IMR-90 (cell line): ENCODE data around the gene MEDAG. TPM values are rescaled to one million over a fixed set of nuclear protein-coding genes. Genes with fewer than 3 reads are reported as not detected.

Source experiments
- ATAC-seq: fragments of 200-7000 bp; cut with Tn5 transposase; 2 replicates; pipeline ENCODE4 v1.9.1; 2020; ENCODE audit warnings: low read depth, mild to moderate bottlenecking, moderate library complexity
- BruUV-seq: library from RNA; stranded (reverse); fragments of 400-500 nt; replicated peaks from 2 replicates; lab custom pipeline; 2021; lab: Mats Ljungman, UMichigan
- CTCF ChIA-PET: fragments of 300-600 bp; formaldehyde crosslinking; extraction: SDS; loops from one replicate; lab custom pipeline; 2021; ENCODE audit warnings: antibody characterized with exemption; lab: Yijun Ruan, JAX
- POLR2A ChIA-PET: fragments of 300-600 bp; sonication (Branson Sonifier 250); formaldehyde crosslinking; loops from one replicate; lab custom pipeline; 2022; ENCODE audit warnings: antibody characterized with exemption; ENCODE audit not compliant: unreplicated experiment; lab: Charles Lee
- DNase-seq: peaks from one replicate; pipeline ENCODE4 v3.0.0; 2013
- H2AFZ ChIP-seq: replicated peaks from 2 replicates; pipeline ENCODE3; 2013; ENCODE audit warnings: low read length, mild to moderate bottlenecking; ENCODE audit not compliant: poor library complexity
- H2AK5ac ChIP-seq: 2 replicates; pipeline ENCODE4 v1.6.1; 2013; ENCODE audit warnings: low read depth, low read length, inconsistent platforms
- H2AK9ac ChIP-seq: replicated peaks from 2 replicates; pipeline ENCODE3; 2013; ENCODE audit warnings: mild to moderate bottlenecking, low read depth, low read length, moderate library complexity; ENCODE audit not compliant: poor library complexity
- H2BK120ac ChIP-seq: 2 replicates; pipeline ENCODE4 v1.6.1; 2013; ENCODE audit warnings: low read depth, low read length, inconsistent platforms
- H2BK15ac ChIP-seq: 3 replicates; pipeline ENCODE4 v1.6.1; 2013; ENCODE audit warnings: low read depth, low read length, inconsistent platforms
- H2BK20ac ChIP-seq: 2 replicates; pipeline ENCODE4 v1.6.1; 2013; ENCODE audit warnings: low read depth, mild to moderate bottlenecking, inconsistent platforms, low read length, moderate library complexity
- H2BK5ac ChIP-seq: 2 replicates; pipeline ENCODE4 v1.6.1; 2013; ENCODE audit warnings: mild to moderate bottlenecking, low read depth, low read length, inconsistent platforms; ENCODE audit not compliant: poor library complexity, severe bottlenecking
- H3K14ac ChIP-seq: replicated peaks from 2 replicates; pipeline ENCODE4 v1.6.1; 2013; ENCODE audit warnings: low read depth, low read length, inconsistent platforms
- H3K18ac ChIP-seq: 2 replicates; pipeline ENCODE4 v1.6.1; 2013; ENCODE audit warnings: low read depth, low read length, control low read depth
- H3K23ac ChIP-seq: 2 replicates; pipeline ENCODE4 v1.6.1; 2013; ENCODE audit warnings: low read depth, low read length, inconsistent platforms
- H3K27ac ChIP-seq: 2 replicates; pipeline ENCODE4 v1.5.1; 2013; ENCODE audit warnings: mild to moderate bottlenecking, control low read depth, low read length; ENCODE audit not compliant: insufficient read depth
- H3K27me3 ChIP-seq: 2 replicates; pipeline ENCODE4 v1.6.1; 2013; ENCODE audit warnings: low read length; ENCODE audit not compliant: control insufficient read depth, insufficient read depth
- H3K36me3 ChIP-seq: 2 replicates; pipeline ENCODE4 v1.6.1; 2013; ENCODE audit warnings: low read length, mixed read lengths; ENCODE audit not compliant: control insufficient read depth, insufficient read depth
- H3K4ac ChIP-seq: 2 replicates; pipeline ENCODE4 v1.6.1; 2013; ENCODE audit warnings: low read depth, low read length, inconsistent platforms
- H3K4me1 ChIP-seq: 2 replicates; pipeline ENCODE4 v1.6.1; 2013; ENCODE audit warnings: low read length, mixed read lengths; ENCODE audit not compliant: control insufficient read depth, insufficient read depth
- H3K4me2 ChIP-seq: 2 replicates; pipeline ENCODE4 v1.6.1; 2013; ENCODE audit warnings: low read depth, mild to moderate bottlenecking, control low read depth, low read length, moderate library complexity
- H3K4me3 ChIP-seq: 2 replicates; pipeline ENCODE4 v1.5.1; 2013; ENCODE audit warnings: low read depth, mild to moderate bottlenecking, control low read depth, low read length, moderate library complexity; ENCODE audit not compliant: insufficient read depth
- H3K56ac ChIP-seq: 2 replicates; pipeline ENCODE4 v1.6.1; 2013; ENCODE audit warnings: low read length, inconsistent platforms; ENCODE audit not compliant: insufficient read depth; ENCODE audit errors: extremely low read depth
- H3K79me1 ChIP-seq, 2 experiments: 2 replicates each; pipeline ENCODE4 v1.6.1; 2013; ENCODE audit warnings: low read length in 2 of 2, inconsistent platforms in 1 of 2, low read depth in 1 of 2
- H3K9ac ChIP-seq: 2 replicates; pipeline ENCODE4 v1.6.1; 2013; ENCODE audit warnings: low read depth, low read length, control low read depth
- H3K9me1 ChIP-seq: 2 replicates; pipeline ENCODE4 v1.6.1; 2013; ENCODE audit warnings: low read length, inconsistent platforms; ENCODE audit not compliant: insufficient read depth
- H3K9me3 ChIP-seq: 2 replicates; pipeline ENCODE4 v1.6.1; 2013; ENCODE audit warnings: low read length; ENCODE audit not compliant: control insufficient read depth, insufficient read depth
- H4K20me1 ChIP-seq: 2 replicates; pipeline ENCODE4 v1.6.1; 2013; ENCODE audit warnings: low read length, inconsistent platforms; ENCODE audit not compliant: insufficient read depth
- H4K5ac ChIP-seq: 2 replicates; pipeline ENCODE4 v1.6.1; 2013; ENCODE audit warnings: mild to moderate bottlenecking, low read depth, low read length, control low read depth
- H4K8ac ChIP-seq, 2 experiments: 2 replicates each; pipeline ENCODE4 v1.6.1; 2013; ENCODE audit warnings: low read depth in 2 of 2, low read length in 2 of 2, control low read depth in 1 of 2, inconsistent platforms in 1 of 2
- H4K91ac ChIP-seq: 2 replicates; pipeline ENCODE4 v1.6.1; 2013; ENCODE audit warnings: low read depth, low read length, inconsistent platforms; ENCODE audit not compliant: insufficient read depth
- BHLHE40 ChIP-seq: fragments of 150-350 bp; IDR thresholded peaks from 2 replicates; pipeline ENCODE4 v1.6.1; 2016; ENCODE audit warnings: mild to moderate bottlenecking, low read depth, low read length
- MAFK ChIP-seq: IDR thresholded peaks from 2 replicates; pipeline ENCODE4 v1.6.1; 2012; ENCODE audit warnings: low read depth, low read length, improper control_type of control experiment
- MXI1 ChIP-seq: IDR thresholded peaks from 2 replicates; pipeline ENCODE4 v1.6.1; 2012; ENCODE audit warnings: low read depth, mild to moderate bottlenecking, low read length, moderate library complexity, borderline replicate concordance
- WGBS, 2 experiments: methylation state at CpG; one replicate each; pipeline versions ENCODE4 v1.1.5 to v1.1.7; 2013; ENCODE audit warnings: missing lambda C conversion rate in 2 of 2; ENCODE audit not compliant: insufficient read length in 1 of 2; ENCODE audit errors: extremely low coverage in 2 of 2; 5-methylcytosine and 5-hydroxymethylcytosine counted together
- dilution Hi-C: fragments of 300-500 bp; cut with HindIII; formaldehyde crosslinking; loops from one replicate; pipeline ENCODE4 v1.14.3; 2018; ENCODE audit warnings: low sequenced_read_pairs; ENCODE audit not compliant: unreplicated experiment
- in situ Hi-C: fragments of 300-500 bp; cut with MboI; formaldehyde crosslinking; loops from 3 replicates; pipeline ENCODE4 v1.14.3; 2019; ENCODE audit warnings: low sequenced_read_pairs, inconsistent platforms, mixed read lengths
- intact Hi-C: fragments of 100-400 bp; cut with micrococcal nuclease; formaldehyde crosslinking; loops from 2 replicates; pipeline ENCODE4 v1.10.0; 2022
- polyA plus RNA-seq, 3 experiments: library from polyadenylated mRNA; depleted of rRNA; stranded (reverse); fragments of >200 nt; gene quantifications; 2 replicates each; pipeline ENCODE4 v1.2.3, GENCODE V29; 2012; ENCODE audit warnings: low replicate concordance in 1 of 3
- total RNA-seq: library from RNA; depleted of rRNA; stranded (reverse); fragments of >200 nt; gene quantifications from 2 replicates; pipeline ENCODE4 v1.2.3, GENCODE V29; 2012

Gene MEDAG
- total and polyA plus RNA-seq, 2 of the 4 experiments (the other 2 are of a cell fraction), result 0.32 to 0.36 TPM

DNA sequence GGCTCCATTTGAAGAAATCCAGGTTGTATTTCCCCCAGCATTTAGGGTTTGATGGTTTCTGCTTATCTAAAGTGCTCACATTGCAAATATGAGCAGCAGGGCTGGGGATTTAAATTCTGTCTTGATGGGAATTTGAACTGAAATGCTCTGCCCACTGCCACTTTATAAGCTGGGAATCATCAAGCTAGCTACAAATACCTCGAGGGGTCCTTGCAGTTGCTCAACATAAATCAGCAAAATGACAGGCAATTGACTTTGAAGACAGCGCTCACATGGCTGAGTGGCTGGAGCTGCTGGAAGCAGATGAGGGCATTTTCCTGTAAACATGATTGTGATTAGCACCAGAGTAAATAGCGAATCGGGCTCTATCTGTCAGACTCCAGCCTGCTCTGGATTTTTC lies 39.4 kb upstream of the MEDAG start:
- Histone ChIP-seq H2BK5ac (peak overlapping the region; percentile 95), H3K4me2 (no peak overlapping the region), H3K9ac (no peak overlapping the region; the same call in 1 of the 2 replicates), H3K4me3 (no peak overlapping the region), H3K9me1 (peaks cover 34% of the 10 kb centered on the region), H3K27me3 (no peaks in the 10 kb centered on the region), H2AFZ (no peak overlapping the region), H4K5ac (peak overlapping the region; percentile 77), H4K20me1 (no peaks in the 10 kb centered on the region), H3K18ac (peak overlapping the region; percentile 90), H2BK120ac (peak overlapping the region; percentile 100), H3K9me3 (no peaks in the 10 kb centered on the region), H2BK20ac (peak overlapping the region; percentile 99), H3K36me3 (no peaks in the 10 kb centered on the region), H3K4me1 (peaks cover 54% of the 10 kb centered on the region), H2AK9ac (no peak overlapping the region), H2AK5ac (peak overlapping the region; percentile 14), H3K27ac (peak overlapping the region; percentile 51), H4K91ac (peak overlapping the region; percentile 99), H3K56ac (no peak overlapping the region), H2BK15ac (peak overlapping the region; percentile 92; the same call in 2 of the 3 replicates), H3K23ac (peak overlapping the region; percentile 25; the same call in 1 of the 2 replicates), H3K14ac (peak overlapping the region; percentile 6; the same call in 1 of the 2 replicates), H4K8ac (peak overlapping the region; percentile 20 to 81), H3K4ac (peak overlapping the region; percentile 83), H3K79me1 (peaks cover 1 to 17% of the 10 kb centered on the region in 2 experiments; a peak in 3 of 4 replicates)
- dilution Hi-C loops (no loop called here), intact Hi-C loops (loop anchor here (5.0 to 10.0 kb wide), 3 partner anchors 194 to 732 kb away; no protein-coding TSS in a partner anchor), in situ Hi-C loops (loop anchor here (10.0 kb wide), 1 partner anchor 192 kb away; no protein-coding TSS in a partner anchor)
- CTCF ChIA-PET, result interaction anchor here (0.6 to 2.1 kb wide), 6 partner anchors 11 to 429 kb away, joined by 3 to 15 read pairs (median 4); no protein-coding TSS in a partner anchor
- no TSS peak for BruUV-seq
- ATAC-seq, result no peak
- DNase-seq, result no peak
- POLR2A ChIA-PET, result interaction anchor here (2.0 kb wide), 1 partner anchor 179 kb away, joined by 6 read pairs; no protein-coding TSS in a partner anchor
- WGBS, 2 experiments, result 38% methylated on average over 2 of the region's 4 CpGs; no CpG with 5 or more reads in 1 of the 2 experiments
- TF ChIP-seq MAFK, result peak; percentile 16; the same call in 1 of the 2 replicates
- TF ChIP-seq MXI1, result no peak
- TF ChIP-seq BHLHE40, result no peak
